HG03280 (cell line): ENCODE results near the gene RTRAF.
A peak's percentile ranks its signal among the peaks of the same experiment; 100 is the strongest.

ENCODE experiments used
- ATAC-seq: cut with Tn5 transposase; IDR thresholded peaks from one replicate; pipeline ENCODE4 v1.9.1; 2021; ENCODE audit warnings: mild to moderate bottlenecking, moderate library complexity; ENCODE audit not compliant: unreplicated experiment

RTRAF gene

GRCh38 chr14:51989293-51990234, at the start of gene RTRAF:
Gene RTRAF, plus strand, starts transcription at chr14:51989546. Its CDS starts 94 bp downstream, at chr14:51989640.
- ATAC-seq, result peak; percentile 94

GRCh38 chr14:51939755-51940301, 49.5 kb upstream of the RTRAF start:
- ATAC-seq, result no peak

GRCh38 chr14:51942971-51943370, 46.4 kb upstream of the RTRAF start:
- ATAC-seq, result no peak

GRCh38 chr14:51950007-51950406, 39.3 kb upstream of the RTRAF start:
- ATAC-seq, result no peak

- ATAC-seq, result no peak
Measured at GRCh38 chr14:51951656-51952055, 37.7 kb upstream of the RTRAF start.

- ATAC-seq, result no peak
Measured at GRCh38 chr14:51954031-51954430, 35.3 kb upstream of the RTRAF start.

GRCh38 chr14:51954657-51955056, 34.7 kb upstream of the RTRAF start:
- ATAC-seq, result no peak

- ATAC-seq, result no peak
Measured at GRCh38 chr14:51957950-51958349, 31.4 kb upstream of the RTRAF start.

GRCh38 chr14:51959928-51960327, 29.4 kb upstream of the RTRAF start:
- no peak for ATAC-seq

- ATAC-seq, result no peak
Measured at GRCh38 chr14:51960866-51961265, 28.5 kb upstream of the RTRAF start.

GRCh38 chr14:51962711-51963110, 26.6 kb upstream of the RTRAF start:
- no peak for ATAC-seq

GRCh38 chr14:51963286-51963685, 26.1 kb upstream of the RTRAF start:
- no peak for ATAC-seq

- ATAC-seq, result no peak
Measured at GRCh38 chr14:51967521-51967920, 21.8 kb upstream of the RTRAF start.

- no peak for ATAC-seq
Measured at GRCh38 chr14:51969852-51970540, 19.4 kb upstream of the RTRAF start.

- ATAC-seq, result no peak
Measured at GRCh38 chr14:51972566-51972965, 16.8 kb upstream of the RTRAF start.

GRCh38 chr14:51977075-51977474, 12.3 kb upstream of the RTRAF start:
- ATAC-seq, result no peak

GRCh38 chr14:51978681-51979085, 10.7 kb upstream of the RTRAF start:
- ATAC-seq, result no peak

- ATAC-seq, result peak; percentile 51
Measured at GRCh38 chr14:51979088-51979709, 10.1 kb upstream of the RTRAF start.

GRCh38 chr14:51981218-51981854, 8.0 kb upstream of the RTRAF start:
- no peak for ATAC-seq

GRCh38 chr14:51988221-51988620, 1.1 kb upstream of the RTRAF start:
- ATAC-seq, result no peak

- ATAC-seq, result no peak
Measured at GRCh38 chr14:51990488-51990887, 1.1 kb downstream of the RTRAF start.
